ENCODE data around the gene NDC1.

- no peak for TF ChIP-seq CTCF (IDR thresholded peaks at IDR 0.05; ENCODE audit: insufficient read depth, low read depth, low read length)
- TF ChIP-seq EZH2 (IDR thresholded peaks at IDR 0.05; ENCODE audit: insufficient read depth, low read length), result no peak
These were observed at the start of gene NDC1 for GRCh38 chr1:53837924-53838653.
